ENCODE results near the gene PLPPR5.
"Not testable (repeated sequence)": the region's sequence is repeated elsewhere in the genome, so short reads cannot be mapped to it uniquely, and the experiment has no call there.

Gene PLPPR5, protein sequence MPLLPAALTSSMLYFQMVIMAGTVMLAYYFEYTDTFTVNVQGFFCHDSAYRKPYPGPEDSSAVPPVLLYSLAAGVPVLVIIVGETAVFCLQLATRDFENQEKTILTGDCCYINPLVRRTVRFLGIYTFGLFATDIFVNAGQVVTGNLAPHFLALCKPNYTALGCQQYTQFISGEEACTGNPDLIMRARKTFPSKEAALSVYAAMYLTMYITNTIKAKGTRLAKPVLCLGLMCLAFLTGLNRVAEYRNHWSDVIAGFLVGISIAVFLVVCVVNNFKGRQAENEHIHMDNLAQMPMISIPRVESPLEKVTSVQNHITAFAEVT

DNA sequence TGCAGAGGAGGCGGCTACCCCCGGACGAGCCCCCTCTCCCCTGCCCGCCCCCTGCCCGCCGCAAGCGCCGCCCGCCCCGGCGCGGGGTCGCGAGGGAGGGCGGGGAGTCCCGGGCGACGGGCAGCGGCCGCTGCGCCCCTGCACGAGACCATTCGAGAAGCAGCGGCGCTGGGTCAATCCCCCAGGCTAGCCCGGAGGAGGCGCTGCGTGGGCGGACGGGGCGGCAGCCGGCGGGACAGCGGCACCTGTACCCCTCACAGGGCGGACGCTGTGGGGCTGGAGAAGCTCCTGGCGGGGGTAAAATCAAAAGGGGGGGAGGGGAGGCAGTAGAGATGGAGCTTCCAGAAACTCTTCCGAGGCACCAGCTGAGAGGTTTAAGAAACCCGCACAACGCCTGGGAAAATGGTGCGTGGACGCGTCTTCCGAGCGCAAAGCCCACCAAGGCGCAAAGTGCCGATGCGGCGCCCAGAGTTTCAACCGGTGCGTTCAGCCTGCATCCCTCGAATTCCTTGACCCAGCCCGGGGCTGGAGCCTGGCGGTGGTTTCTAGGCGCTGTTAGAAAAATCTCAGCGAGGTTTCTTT, at the start of gene PLPPR5:
Gene PLPPR5, minus strand, starts transcription at position 1 of the 582 bp plus-strand sequence. CDS start 190 bp downstream, outside the sequence.
- TF ChIP-seq, protein P1, sequence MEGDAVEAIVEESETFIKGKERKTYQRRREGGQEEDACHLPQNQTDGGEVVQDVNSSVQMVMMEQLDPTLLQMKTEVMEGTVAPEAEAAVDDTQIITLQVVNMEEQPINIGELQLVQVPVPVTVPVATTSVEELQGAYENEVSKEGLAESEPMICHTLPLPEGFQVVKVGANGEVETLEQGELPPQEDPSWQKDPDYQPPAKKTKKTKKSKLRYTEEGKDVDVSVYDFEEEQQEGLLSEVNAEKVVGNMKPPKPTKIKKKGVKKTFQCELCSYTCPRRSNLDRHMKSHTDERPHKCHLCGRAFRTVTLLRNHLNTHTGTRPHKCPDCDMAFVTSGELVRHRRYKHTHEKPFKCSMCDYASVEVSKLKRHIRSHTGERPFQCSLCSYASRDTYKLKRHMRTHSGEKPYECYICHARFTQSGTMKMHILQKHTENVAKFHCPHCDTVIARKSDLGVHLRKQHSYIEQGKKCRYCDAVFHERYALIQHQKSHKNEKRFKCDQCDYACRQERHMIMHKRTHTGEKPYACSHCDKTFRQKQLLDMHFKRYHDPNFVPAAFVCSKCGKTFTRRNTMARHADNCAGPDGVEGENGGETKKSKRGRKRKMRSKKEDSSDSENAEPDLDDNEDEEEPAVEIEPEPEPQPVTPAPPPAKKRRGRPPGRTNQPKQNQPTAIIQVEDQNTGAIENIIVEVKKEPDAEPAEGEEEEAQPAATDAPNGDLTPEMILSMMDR (IDR thresholded peaks at IDR 0.05; ENCODE audit: control insufficient read depth, insufficient read depth, low read depth, low read length, missing control alignments) = no peak
- no peak for DNase-seq (ENCODE audit: low read depth)

DNA sequence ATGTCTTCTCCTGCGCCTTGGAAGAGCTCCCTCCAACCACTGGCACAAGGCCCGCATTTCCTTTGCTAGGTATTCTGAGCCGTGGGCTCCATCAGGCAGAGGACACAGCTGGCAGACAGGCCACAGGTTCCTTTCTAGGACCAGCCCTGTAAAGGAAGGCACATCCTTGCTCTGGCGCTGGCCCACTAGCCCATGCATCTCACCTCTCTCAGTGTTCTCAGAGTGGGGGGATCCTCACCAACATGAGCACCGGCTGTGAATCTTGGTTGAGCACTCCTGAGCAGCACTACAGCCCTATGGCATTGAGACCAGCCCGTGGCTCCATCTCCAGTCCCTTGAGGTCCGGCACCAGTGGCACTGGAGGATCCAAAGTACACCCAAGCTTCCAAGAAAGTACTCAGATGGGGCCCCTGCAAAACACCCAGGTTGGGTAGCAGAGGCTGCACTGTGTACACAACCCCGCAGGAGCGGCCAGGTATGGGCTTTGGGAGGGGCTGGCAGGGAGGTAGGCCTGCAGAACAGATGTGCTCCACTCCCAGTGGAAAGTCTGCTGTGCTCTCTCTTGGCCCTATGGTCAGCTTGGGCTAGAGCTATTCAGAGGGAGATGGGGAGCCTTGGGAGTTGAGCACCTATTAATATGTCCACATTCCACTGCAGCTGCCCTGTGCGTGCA, 47.1 kb upstream of the PLPPR5 start:
- DNase-seq (ENCODE audit: low read depth) = no peak
- H3K4me3 ChIP-seq (ENCODE audit: control insufficient read depth, low read depth, low read length) = no peak overlapping the region
- TF ChIP-seq, protein P1 (IDR thresholded peaks at IDR 0.05; ENCODE audit: control insufficient read depth, insufficient read depth, low read depth, low read length, missing control alignments) = no peak

More for the DNA sequence above, at the start of gene PLPPR5:
- H3K4me3 ChIP-seq (ENCODE audit: control insufficient read depth, low read depth, low read length) = peak within 1 kb of the TSS; percentile 53

DNA sequence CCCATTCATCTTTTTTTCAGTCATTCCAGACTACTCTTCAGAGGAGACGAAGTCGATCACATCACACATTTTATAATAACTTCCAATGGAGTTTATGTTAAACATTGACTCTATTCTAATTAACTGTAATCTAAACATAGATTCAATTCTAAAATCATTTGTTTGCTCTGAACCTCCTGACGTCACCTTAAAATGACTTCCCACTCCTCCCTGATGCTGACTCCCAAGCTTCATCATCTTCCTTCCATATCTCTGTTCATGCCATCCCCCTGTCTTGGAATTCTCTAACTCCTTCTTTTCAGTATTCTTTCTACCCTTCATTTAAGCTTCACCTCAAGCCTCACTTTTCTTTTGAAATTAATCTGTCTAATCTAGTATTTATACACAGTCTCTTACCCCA, 45.1 kb upstream of the PLPPR5 start:
- TF ChIP-seq, protein P1 (IDR thresholded peaks at IDR 0.05; ENCODE audit: control insufficient read depth, insufficient read depth, low read depth, low read length, missing control alignments) = no peak
- no peak for DNase-seq (ENCODE audit: low read depth)
- no peak overlapping the region for H3K4me3 ChIP-seq (ENCODE audit: control insufficient read depth, low read depth, low read length)

DNA sequence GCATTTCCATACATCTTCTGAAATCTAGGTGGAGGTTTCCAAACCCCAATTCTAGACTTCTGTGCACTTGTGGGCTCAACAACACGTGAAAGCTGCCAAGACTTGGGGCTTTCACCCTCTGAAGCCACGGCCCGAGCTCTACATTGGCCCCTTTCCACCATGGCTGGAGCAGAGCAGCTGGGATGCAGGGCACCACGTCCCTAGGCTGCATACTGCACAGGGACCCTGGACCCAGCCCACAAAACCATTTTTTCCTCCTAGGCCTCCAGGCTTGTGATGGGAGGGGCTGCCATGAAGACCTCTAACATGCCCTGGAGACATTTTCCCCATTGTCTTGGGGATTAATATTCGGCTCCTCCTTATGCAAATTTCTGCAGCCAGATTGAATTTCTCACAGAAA, 32.1 kb upstream of the PLPPR5 start:
- H3K4me3 ChIP-seq (ENCODE audit: control insufficient read depth, low read depth, low read length); DNase-seq (ENCODE audit: low read depth): not testable (repeated sequence)

DNA sequence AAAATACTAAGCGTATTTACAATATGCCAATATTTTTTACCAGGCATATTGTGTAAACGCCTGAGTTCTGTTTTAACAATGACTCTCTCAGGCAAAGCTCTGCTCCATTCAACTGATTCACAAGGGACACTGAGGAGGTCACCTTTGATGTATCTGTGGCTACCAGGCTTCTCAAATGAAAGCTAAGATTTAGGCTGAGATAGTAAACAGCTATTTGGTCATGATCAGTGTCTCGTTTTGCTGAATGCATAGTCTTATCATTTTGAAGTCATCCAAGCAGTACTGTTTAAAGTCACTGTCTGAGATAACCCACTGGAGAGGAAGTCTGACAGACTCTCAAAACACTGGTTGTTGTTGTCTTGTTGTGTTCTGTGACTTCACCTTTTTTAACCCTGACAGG, 13.7 kb upstream of the PLPPR5 start:
- no peak overlapping the region for H3K4me3 ChIP-seq (ENCODE audit: control insufficient read depth, low read depth, low read length)
- DNase-seq (ENCODE audit: low read depth) = no peak
- TF ChIP-seq, protein P1 (IDR thresholded peaks at IDR 0.05; ENCODE audit: control insufficient read depth, insufficient read depth, low read depth, low read length, missing control alignments) = no peak

DNA sequence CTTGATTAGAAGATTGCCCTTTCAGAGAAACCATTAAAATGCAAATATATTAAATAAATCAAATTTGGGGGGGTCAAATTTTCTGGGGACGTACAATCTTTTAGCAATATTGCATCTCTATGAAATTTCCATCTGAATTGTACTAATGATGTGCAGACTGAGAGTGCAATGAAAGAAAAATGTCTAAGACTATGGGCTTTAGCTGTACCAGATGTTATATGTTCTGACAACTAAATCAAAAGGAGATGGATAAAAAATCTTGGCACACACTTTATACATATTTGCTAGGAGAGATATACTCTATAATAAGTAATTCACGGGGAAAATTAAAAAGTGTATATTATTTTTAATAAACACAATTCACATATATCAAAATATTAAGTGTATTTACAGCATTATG, 13.0 kb upstream of the PLPPR5 start:
- no peak overlapping the region for H3K4me3 ChIP-seq (ENCODE audit: control insufficient read depth, low read depth, low read length)
- TF ChIP-seq, protein P1 (IDR thresholded peaks at IDR 0.05; ENCODE audit: control insufficient read depth, insufficient read depth, low read depth, low read length, missing control alignments) = no peak

DNA sequence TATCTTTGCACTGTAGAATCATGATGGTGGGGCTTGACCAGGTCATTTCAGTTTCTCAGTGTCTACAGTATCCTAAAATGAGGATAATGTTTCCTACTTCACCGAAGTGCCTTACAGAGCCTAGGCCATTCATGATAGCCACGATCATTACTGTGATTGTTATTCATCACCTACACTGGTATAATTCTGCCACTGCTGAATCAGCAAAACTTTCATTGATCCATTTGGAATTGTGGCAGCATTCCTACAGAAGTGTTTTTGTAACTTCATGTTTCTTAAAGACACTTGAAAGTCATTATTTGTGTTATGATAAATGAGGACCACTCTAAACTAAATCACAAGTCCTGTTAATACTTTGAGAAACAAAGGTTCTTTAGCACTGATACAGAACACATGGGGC, 6.0 kb upstream of the PLPPR5 start:
- no peak for DNase-seq (ENCODE audit: low read depth)
- TF ChIP-seq, protein P1 (IDR thresholded peaks at IDR 0.05; ENCODE audit: control insufficient read depth, insufficient read depth, low read depth, low read length, missing control alignments) = no peak
- no peak overlapping the region for H3K4me3 ChIP-seq (ENCODE audit: control insufficient read depth, low read depth, low read length)

More for the DNA sequence above, 13.0 kb upstream of the PLPPR5 start:
- DNase-seq (ENCODE audit: low read depth) = no peak

Measured in AG09309 (cell line).